ENCODE data around the gene GABBR1. TPM values are rescaled to one million over a fixed set of nuclear protein-coding genes. Genes with fewer than 3 reads are reported as not detected.

Gene GABBR1
- total RNA-seq, 2 donors from 2014 or later: 101 to 139 TPM

DNA sequence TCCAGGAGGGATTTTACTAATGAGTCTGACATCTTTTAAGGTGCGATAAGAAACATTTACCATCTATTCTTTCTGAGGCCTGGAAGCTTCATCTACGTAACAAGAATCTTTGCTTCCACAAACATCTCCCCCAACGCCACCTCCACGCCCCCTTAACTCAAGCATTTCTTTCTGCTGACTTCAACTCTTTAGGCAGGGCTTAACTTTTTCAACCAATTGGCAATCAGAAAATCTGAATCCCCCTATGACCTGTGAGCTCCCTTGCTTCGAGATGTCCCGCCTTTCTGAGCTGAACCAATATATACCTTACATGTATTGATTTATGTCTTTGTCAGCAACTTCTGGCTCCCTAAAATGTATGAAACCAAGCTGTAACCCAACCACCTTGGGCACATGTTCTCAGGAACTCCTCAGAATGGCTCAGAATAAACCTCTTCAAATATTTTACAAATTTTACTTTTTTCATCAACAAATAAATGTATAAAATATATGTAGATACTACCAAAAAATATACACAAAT lies 36.5 kb downstream of the GABBR1 start:
- ATAC-seq (no peak), DNase-seq (no peak)
- H3K9me3 ChIP-seq (ENCODE audit: control insufficient read depth, low read length, poor library complexity, severe bottlenecking): no peaks in the 10 kb centered on the region
- Mint-ChIP-seq H3K4me3 (no peak overlapping the region), H3K4me1 (peaks cover 2% of the 10 kb centered on the region), H3K36me3 (ENCODE audit: low read depth) (no peaks in the 10 kb centered on the region), H3K27me3 (peaks cover 4% of the 10 kb centered on the region), H3K27ac (no peak overlapping the region)

DNA sequence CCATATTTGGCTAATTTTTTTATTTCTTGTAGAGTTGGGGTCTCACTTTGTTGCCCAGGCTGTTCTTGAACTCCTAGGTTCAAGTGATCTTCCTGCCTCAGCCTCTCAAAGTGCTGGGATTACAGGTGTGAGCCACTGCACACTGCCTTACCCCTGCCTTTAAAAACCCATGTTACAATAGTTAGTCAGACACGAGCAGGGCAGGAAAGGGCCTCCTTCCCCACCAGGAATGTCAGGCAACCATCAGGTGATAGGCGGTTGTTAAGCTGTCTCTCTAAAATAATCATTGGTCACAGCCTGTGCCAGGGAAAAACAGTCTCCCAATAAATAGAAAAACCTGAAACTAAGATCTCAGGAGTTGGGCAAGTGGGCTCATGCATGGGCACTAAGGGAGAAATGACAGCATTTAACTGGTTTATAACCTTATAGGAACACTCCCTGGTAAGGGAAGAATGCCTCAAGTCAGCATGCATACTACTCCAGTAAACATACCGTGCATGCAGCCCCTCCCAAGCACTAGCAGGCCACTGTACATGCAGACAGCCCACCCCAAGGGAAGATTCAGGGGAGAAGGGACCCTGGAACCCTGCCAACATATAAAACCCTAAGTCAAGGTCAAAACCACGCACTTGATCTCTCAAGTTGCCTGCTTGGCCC lies 39.7 kb downstream of the GABBR1 start:
- H3K27me3 Mint-ChIP-seq: peaks cover 18% of the 10 kb centered on the region
- H3K4me3 Mint-ChIP-seq: no peak overlapping the region
- H3K27ac Mint-ChIP-seq: no peak overlapping the region
- ATAC-seq (no peak), DNase-seq (no peak)
- no peaks in the 10 kb centered on the region for H3K36me3 Mint-ChIP-seq (ENCODE audit: low read depth)
- H3K9me3 ChIP-seq (ENCODE audit: control insufficient read depth, low read length, poor library complexity, severe bottlenecking): no peaks in the 10 kb centered on the region
- H3K4me1 Mint-ChIP-seq: peaks cover 2% of the 10 kb centered on the region

GRCh38 chr6:29591677-29592076 lies 41.3 kb downstream of the GABBR1 start:
- no peak for DNase-seq
- no peaks in the 10 kb centered on the region for H3K36me3 Mint-ChIP-seq (ENCODE audit: low read depth)
- peaks cover 5% of the 10 kb centered on the region for H3K4me1 Mint-ChIP-seq
- no peak for ATAC-seq
- H3K27me3 Mint-ChIP-seq: peaks cover 33% of the 10 kb centered on the region
- H3K9me3 ChIP-seq (ENCODE audit: control insufficient read depth, low read length, poor library complexity, severe bottlenecking): no peaks in the 10 kb centered on the region
- H3K4me3 Mint-ChIP-seq: no peak overlapping the region
- H3K27ac Mint-ChIP-seq: no peak overlapping the region

- peaks cover 3% of the 10 kb centered on the region for H3K36me3 Mint-ChIP-seq (ENCODE audit: low read depth)
- no peak overlapping the region for H3K4me3 Mint-ChIP-seq
- peaks cover 7% of the 10 kb centered on the region for H3K4me1 Mint-ChIP-seq
- H3K27me3 Mint-ChIP-seq: peaks cover 39% of the 10 kb centered on the region
- no peaks in the 10 kb centered on the region for H3K9me3 ChIP-seq (ENCODE audit: control insufficient read depth, low read length, poor library complexity, severe bottlenecking)
- DNase-seq (no peak), ATAC-seq (no peak)
- H3K27ac Mint-ChIP-seq: no peak overlapping the region
Measured at GRCh38 chr6:29590218-29590808, 42.7 kb downstream of the GABBR1 start.

- Mint-ChIP-seq H3K27ac (no peak overlapping the region), H3K4me3 (no peak overlapping the region), H3K27me3 (peaks cover 46% of the 10 kb centered on the region), H3K4me1 (peaks cover 7% of the 10 kb centered on the region), H3K36me3 (ENCODE audit: low read depth) (peaks cover 3% of the 10 kb centered on the region)
- DNase-seq: peak in 2 of 3 donors; percentile 21 to 46
- peak; percentile 70 for ATAC-seq
- no peaks in the 10 kb centered on the region for H3K9me3 ChIP-seq (ENCODE audit: control insufficient read depth, low read length, poor library complexity, severe bottlenecking)
Measured at GRCh38 chr6:29589423-29590048, 43.4 kb downstream of the GABBR1 start.

GRCh38 chr6:29584821-29585220 lies 48.2 kb downstream of the GABBR1 start, which contains the start of gene OR2H2:
Gene OR2H2 (plus strand): TSS chr6:29585121. CDS start chr6:29587945, 2,824 bp downstream.
- no peak for ATAC-seq
- no peaks in the 10 kb centered on the region for H3K9me3 ChIP-seq (ENCODE audit: control insufficient read depth, low read length, poor library complexity, severe bottlenecking)
- peaks cover 7% of the 10 kb centered on the region for H3K4me1 Mint-ChIP-seq

DNA sequence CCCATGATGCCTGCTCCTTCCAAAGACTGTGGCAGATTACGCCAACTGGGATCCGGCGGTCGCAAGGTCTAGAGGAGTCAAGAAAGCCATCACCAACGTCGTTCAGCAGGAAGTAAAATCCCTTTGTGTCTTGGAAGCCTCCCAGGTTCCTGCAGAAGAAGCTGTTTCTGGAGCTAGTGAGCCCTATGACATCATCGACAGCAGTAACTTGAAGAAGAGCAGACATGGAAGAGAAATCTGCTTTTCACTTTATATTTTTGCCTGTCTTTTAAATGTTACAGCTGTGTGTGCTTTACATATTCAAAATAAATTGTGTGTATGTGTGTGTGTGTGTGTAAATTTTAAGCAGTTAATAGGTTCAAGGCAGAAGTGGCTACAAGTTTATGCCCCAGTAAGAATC lies 55.4 kb downstream of the GABBR1 start:
- Mint-ChIP-seq H3K27me3 (peaks cover 62% of the 10 kb centered on the region), H3K27ac (no peak overlapping the region), H3K36me3 (ENCODE audit: low read depth) (peaks cover 3% of the 10 kb centered on the region), H3K4me1 (peaks cover 9% of the 10 kb centered on the region), H3K4me3 (no peak overlapping the region)
- no peak for DNase-seq
- H3K9me3 ChIP-seq (ENCODE audit: control insufficient read depth, low read length, poor library complexity, severe bottlenecking): no peaks in the 10 kb centered on the region
- ATAC-seq: no peak

More at GRCh38 chr6:29584821-29585220, 48.2 kb downstream of the GABBR1 start, which contains the start of gene OR2H2:
- Mint-ChIP-seq H3K4me3 (no peak within 1 kb of the TSS), H3K27ac (no peak within 1 kb of the TSS), H3K36me3 (ENCODE audit: low read depth) (peaks cover 3% of the 10 kb centered on the region), H3K27me3 (peaks cover 59% of the 10 kb centered on the region)
- DNase-seq: no peak

DNA sequence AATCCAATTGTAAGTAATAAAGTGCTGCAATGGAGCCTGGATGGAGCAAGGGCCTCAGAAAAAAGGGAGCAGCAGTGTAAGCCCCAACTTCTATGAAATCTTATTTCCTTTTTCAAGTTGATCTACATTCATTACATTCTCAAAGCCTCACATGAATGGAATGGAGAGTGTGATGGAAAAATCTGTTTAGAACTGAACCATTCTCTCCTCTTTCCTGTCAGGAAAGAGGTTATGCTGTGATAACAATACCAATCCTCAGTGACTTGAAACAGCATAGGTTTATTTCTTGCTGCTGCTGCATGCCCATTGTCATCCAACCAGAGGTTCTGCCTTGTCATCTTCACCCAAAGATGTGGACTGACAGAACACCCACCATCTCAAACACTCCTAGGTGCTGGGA lies 56.9 kb downstream of the GABBR1 start:
- DNase-seq (no peak), ATAC-seq (no peak)
- peaks cover 9% of the 10 kb centered on the region for H3K4me1 Mint-ChIP-seq
- H3K27me3 Mint-ChIP-seq: peaks cover 73% of the 10 kb centered on the region
- H3K36me3 Mint-ChIP-seq (ENCODE audit: low read depth): peaks cover 3% of the 10 kb centered on the region
- H3K4me3 Mint-ChIP-seq: no peak overlapping the region
- no peaks in the 10 kb centered on the region for H3K9me3 ChIP-seq (ENCODE audit: control insufficient read depth, low read length, poor library complexity, severe bottlenecking)
- H3K27ac Mint-ChIP-seq: no peak overlapping the region

DNA sequence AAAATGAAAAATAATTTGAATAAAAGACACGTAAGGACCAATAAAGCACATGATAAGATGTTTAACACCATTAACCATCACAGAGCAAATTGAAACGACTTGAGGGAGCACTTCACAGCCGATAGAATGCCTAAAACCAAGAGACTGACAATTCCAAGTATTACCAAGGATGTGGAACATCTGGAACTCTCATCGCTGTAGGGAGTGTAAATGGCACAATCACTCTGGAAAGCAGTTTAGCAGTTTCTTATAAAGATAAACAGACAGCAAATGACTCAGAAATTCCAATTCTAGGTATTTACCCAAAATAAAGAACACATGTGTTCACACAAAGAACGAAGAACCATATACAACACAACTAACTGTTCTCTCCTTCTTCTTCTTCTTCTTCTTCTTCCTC lies 65.0 kb downstream of the GABBR1 start:
- Mint-ChIP-seq H3K27me3 (peaks cover 58% of the 10 kb centered on the region), H3K4me1 (peaks cover 4% of the 10 kb centered on the region), H3K4me3 (no peak overlapping the region), H3K36me3 (ENCODE audit: low read depth) (no peaks in the 10 kb centered on the region), H3K27ac (no peak overlapping the region)
- no peaks in the 10 kb centered on the region for H3K9me3 ChIP-seq (ENCODE audit: control insufficient read depth, low read length, poor library complexity, severe bottlenecking)
- no peak for ATAC-seq
- no peak for DNase-seq

GRCh38 chr6:29567541-29567940 lies 65.4 kb downstream of the GABBR1 start:
- Mint-ChIP-seq H3K36me3 (ENCODE audit: low read depth) (no peaks in the 10 kb centered on the region), H3K27me3 (peaks cover 62% of the 10 kb centered on the region), H3K4me1 (peaks cover 4% of the 10 kb centered on the region), H3K27ac (no peak overlapping the region), H3K4me3 (no peak overlapping the region)
- ATAC-seq: no peak
- H3K9me3 ChIP-seq (ENCODE audit: control insufficient read depth, low read length, poor library complexity, severe bottlenecking): no peaks in the 10 kb centered on the region
- DNase-seq: no peak

DNA sequence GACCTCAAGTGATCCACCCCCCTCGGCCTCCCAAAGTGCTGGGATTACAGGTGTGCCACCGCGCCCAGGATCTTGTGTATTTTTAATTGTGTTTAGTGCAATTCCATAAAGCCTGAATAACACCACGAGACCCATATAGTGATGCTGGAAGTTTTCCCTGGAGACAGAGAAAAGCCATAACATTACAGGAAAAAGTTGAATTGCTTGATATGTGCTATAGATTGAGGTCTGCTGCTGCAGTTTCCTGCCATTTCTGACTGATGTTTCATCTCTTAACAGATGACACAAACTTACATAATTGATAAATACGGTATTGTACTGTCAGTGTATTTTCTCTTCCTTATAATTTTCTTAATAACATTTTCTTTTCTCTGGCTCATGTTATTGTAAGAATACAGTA lies 66.1 kb downstream of the GABBR1 start:
- ATAC-seq: no peak
- Mint-ChIP-seq H3K27ac (no peak overlapping the region), H3K36me3 (ENCODE audit: low read depth) (no peaks in the 10 kb centered on the region), H3K4me1 (peaks cover 4% of the 10 kb centered on the region), H3K27me3 (peaks cover 57% of the 10 kb centered on the region), H3K4me3 (no peak overlapping the region)
- no peak for DNase-seq
- no peaks in the 10 kb centered on the region for H3K9me3 ChIP-seq (ENCODE audit: control insufficient read depth, low read length, poor library complexity, severe bottlenecking)

- Mint-ChIP-seq H3K27ac (no peak overlapping the region), H3K27me3 (peaks cover 57% of the 10 kb centered on the region), H3K4me1 (peaks cover 4% of the 10 kb centered on the region), H3K4me3 (no peak overlapping the region), H3K36me3 (ENCODE audit: low read depth) (no peaks in the 10 kb centered on the region)
- no peaks in the 10 kb centered on the region for H3K9me3 ChIP-seq (ENCODE audit: control insufficient read depth, low read length, poor library complexity, severe bottlenecking)
- ATAC-seq (no peak), DNase-seq (no peak)
Measured at GRCh38 chr6:29564875-29565274, 68.1 kb downstream of the GABBR1 start.

- Mint-ChIP-seq H3K4me1 (peaks cover 7% of the 10 kb centered on the region), H3K27ac (no peak overlapping the region), H3K4me3 (no peak overlapping the region), H3K27me3 (peaks cover 69% of the 10 kb centered on the region), H3K36me3 (ENCODE audit: low read depth) (no peaks in the 10 kb centered on the region)
- ATAC-seq: no peak
- H3K9me3 ChIP-seq (ENCODE audit: control insufficient read depth, low read length, poor library complexity, severe bottlenecking): no peaks in the 10 kb centered on the region
- no peak for DNase-seq
Measured at GRCh38 chr6:29563435-29563965, 69.5 kb downstream of the GABBR1 start.

All from T-helper 17 cell (primary cell).